Lung (tissue), 12 donors: Measurements from ENCODE around the gene PTPRJ. TPM values are rescaled to one million over a fixed set of nuclear protein-coding genes. Genes with fewer than 3 reads are reported as not detected.

Experiments used
- ATAC-seq: fragments of 200-7000 bp; cut with Tn5 transposase; one replicate; pipeline ENCODE4 v1.9.1; 2020; ENCODE audit warnings: moderate number of reproducible peaks; ENCODE audit not compliant: insufficient read depth, low FRiP score
- DNase-seq, 3 donors: peaks; one replicate each; pipeline ENCODE4 v3.0.0-alpha.2; 2013 to 2017
- H3K27ac ChIP-seq, 2 donors: one replicate each; pipeline ENCODE4 v1.5.1; 2013; ENCODE audit warnings: mild to moderate bottlenecking in 2 of 2, moderate library complexity in 2 of 2, control low read depth in 1 of 2, inconsistent platforms in 1 of 2, low read depth in 1 of 2, low read length in 1 of 2
- H3K27me3 ChIP-seq, 3 donors: one replicate each; pipeline ENCODE4 v1.5.1; 2013; ENCODE audit warnings: low read length in 2 of 3; ENCODE audit not compliant: control insufficient read depth in 3 of 3, insufficient read depth in 3 of 3
- H3K36me3 ChIP-seq, 4 donors: one replicate each; pipeline ENCODE4 v1.5.1; 2013; ENCODE audit warnings: low read length in 4 of 4, mild to moderate bottlenecking in 1 of 4, moderate library complexity in 1 of 4; ENCODE audit not compliant: control insufficient read depth in 4 of 4, insufficient read depth in 4 of 4
- H3K4me1 ChIP-seq, 5 donors: one replicate each; pipeline ENCODE4 v1.5.1; 2013; ENCODE audit warnings: low read length in 5 of 5, mild to moderate bottlenecking in 2 of 5, moderate library complexity in 1 of 5; ENCODE audit not compliant: control insufficient read depth in 5 of 5, insufficient read depth in 5 of 5
- H3K4me3 ChIP-seq: one replicate; pipeline ENCODE4 v1.5.1; 2013; ENCODE audit warnings: mild to moderate bottlenecking, control low read depth, moderate library complexity
- H3K9ac ChIP-seq, 2 donors: one replicate each; pipeline ENCODE4 v1.5.1; 2013; ENCODE audit warnings: low read length in 2 of 2, control low read depth in 1 of 2; ENCODE audit not compliant: insufficient read depth in 1 of 2
- H3K9me3 ChIP-seq, 4 donors: one replicate each; pipeline ENCODE4 v1.5.1; 2013; ENCODE audit warnings: low read length in 3 of 4, mild to moderate bottlenecking in 1 of 4, moderate library complexity in 1 of 4; ENCODE audit not compliant: control insufficient read depth in 4 of 4, insufficient read depth in 3 of 4
- WGBS, 2 donors: extraction: QIAGEN DNeasy Blood & Tissue Kit; methylation state at CpG; one replicate each; pipeline ENCODE4 v1.1.7; 2013; 5-methylcytosine and 5-hydroxymethylcytosine counted together
- polyA plus RNA-seq, 2 donors: library from polyadenylated mRNA; stranded (reverse); fragments of 200-250 nt; gene quantifications; one replicate each; pipeline ENCODE4 v1.2.1, GENCODE V29; 2013
- total RNA-seq, 2 donors: library from RNA; depleted of rRNA in 1 of 2; stranded (reverse); fragments of >200 nt in 1 of 2; gene quantifications; one replicate each; pipeline ENCODE4 v1.2.1, GENCODE V29; 2014 to 2021
- TF ChIP-seq, protein P1 (sequence below): IDR thresholded peaks from 2 replicates; pipeline ENCODE4 v1.5.1; 2012; ENCODE audit warnings: mild to moderate bottlenecking; ENCODE audit errors: control extremely low read depth, extremely low read depth
- donor health status: control.
- donor health status: control.
- donor health status: Bipolar disorder and iron deficiency.
- donor health status: healthy.
- donor health status: DM: yes; HTN: yes; CAD: no.

PTPRJ gene
- total and polyA plus RNA-seq, 4 donors = 3.9 to 51.4 (median 32.0) TPM

DNA sequence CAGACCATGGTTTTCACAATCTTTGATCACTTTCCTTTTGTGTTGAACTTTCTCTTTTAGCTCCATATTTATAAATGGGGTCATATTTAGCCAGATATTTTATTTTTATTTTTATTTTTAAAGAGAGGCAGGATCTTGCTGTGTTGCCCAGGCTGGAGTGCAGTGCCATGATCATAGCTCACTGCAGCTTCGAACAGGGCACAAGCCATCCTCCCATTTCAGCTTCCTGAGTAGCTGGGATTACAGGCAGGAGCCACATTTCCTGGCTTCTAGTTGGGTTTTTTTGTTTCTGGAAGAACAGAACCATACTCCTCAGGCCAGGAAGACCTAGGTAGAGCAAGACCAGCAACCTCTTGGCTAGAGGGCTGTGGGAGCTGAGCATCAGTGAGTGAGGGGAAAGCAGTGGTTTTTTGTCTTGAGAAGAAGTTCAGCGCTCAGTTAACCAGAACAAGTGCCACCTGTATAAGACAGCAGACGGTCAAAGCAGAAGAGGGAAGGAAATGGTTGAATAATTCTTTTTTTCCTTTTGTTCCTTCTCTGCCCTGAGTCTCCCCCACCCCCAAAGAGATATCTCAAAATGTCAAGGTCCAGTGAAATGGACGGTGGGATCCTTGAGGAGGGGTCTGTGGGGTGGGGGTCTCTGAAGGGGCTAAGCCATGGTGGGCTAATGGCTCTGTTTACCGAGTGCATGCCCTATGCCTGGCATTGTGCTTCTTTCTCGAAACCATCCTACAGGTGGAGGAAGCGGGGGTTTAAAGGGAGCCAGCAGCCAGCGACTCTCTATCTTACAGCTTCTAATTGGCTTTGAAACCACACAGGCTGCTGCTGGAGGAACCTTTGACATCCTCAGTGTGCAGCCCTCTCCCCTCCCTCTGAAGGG, 63.0 kb downstream of the PTPRJ start:
- Histone ChIP-seq H3K27me3 (no peaks in the 10 kb centered on the region), H3K36me3 (peaks cover 0 to 1% (median 0%) of the 10 kb centered on the region in 4 donors), H3K4me3 (no peak overlapping the region), H3K27ac (peak overlapping the region in 1 of 2 donors; percentile 1), H3K9ac (no peak overlapping the region), H3K9me3 (no peaks in the 10 kb centered on the region), H3K4me1 (peaks cover 0 to 8% (median 0%) of the 10 kb centered on the region in 5 donors)
- DNase-seq (no peak), ATAC-seq (no peak)
- 24 to 66% methylated on average over 8 of the region's 8 CpGs for WGBS, 2 donors
- TF ChIP-seq, protein P1, sequence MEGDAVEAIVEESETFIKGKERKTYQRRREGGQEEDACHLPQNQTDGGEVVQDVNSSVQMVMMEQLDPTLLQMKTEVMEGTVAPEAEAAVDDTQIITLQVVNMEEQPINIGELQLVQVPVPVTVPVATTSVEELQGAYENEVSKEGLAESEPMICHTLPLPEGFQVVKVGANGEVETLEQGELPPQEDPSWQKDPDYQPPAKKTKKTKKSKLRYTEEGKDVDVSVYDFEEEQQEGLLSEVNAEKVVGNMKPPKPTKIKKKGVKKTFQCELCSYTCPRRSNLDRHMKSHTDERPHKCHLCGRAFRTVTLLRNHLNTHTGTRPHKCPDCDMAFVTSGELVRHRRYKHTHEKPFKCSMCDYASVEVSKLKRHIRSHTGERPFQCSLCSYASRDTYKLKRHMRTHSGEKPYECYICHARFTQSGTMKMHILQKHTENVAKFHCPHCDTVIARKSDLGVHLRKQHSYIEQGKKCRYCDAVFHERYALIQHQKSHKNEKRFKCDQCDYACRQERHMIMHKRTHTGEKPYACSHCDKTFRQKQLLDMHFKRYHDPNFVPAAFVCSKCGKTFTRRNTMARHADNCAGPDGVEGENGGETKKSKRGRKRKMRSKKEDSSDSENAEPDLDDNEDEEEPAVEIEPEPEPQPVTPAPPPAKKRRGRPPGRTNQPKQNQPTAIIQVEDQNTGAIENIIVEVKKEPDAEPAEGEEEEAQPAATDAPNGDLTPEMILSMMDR = no peak

GRCh38 chr11:48043991-48044512, 63.7 kb downstream of the PTPRJ start:
- WGBS, 2 donors = 87 to 92% methylated on average over 9 of the region's 9 CpGs
- Histone ChIP-seq H3K9ac (no peak overlapping the region), H3K9me3 (no peaks in the 10 kb centered on the region), H3K27ac (no peak overlapping the region), H3K4me1 (peaks cover 0 to 8% (median 0%) of the 10 kb centered on the region in 5 donors), H3K36me3 (peaks cover 0 to 1% (median 0%) of the 10 kb centered on the region in 4 donors), H3K4me3 (no peak overlapping the region), H3K27me3 (no peaks in the 10 kb centered on the region)
- DNase-seq (no peak), ATAC-seq (no peak)
- TF ChIP-seq, protein P1 = no peak

DNA sequence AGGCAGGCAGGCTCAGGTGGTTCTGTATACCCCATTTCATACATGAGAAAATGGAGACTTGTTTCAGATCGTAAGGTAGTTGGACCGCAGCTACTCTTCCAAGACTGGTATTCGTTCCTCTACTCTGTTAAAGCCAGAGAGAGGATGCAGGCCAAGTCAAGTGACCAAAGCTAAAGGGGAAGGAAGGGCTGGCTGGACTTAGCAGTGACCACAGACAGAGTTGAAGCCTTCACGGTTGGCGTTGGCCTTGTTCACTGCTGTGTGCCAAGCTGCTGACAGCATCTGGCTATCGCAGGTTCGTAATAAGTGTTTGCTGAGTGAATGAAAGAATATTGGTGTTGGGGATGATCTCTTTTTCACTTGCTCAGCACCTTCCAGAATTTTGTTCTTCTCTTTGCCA, 64.2 kb downstream of the PTPRJ start:
- Histone ChIP-seq H3K4me1 (peaks cover 0 to 8% (median 0%) of the 10 kb centered on the region in 5 donors), H3K27ac (no peak overlapping the region), H3K9ac (no peak overlapping the region), H3K27me3 (no peaks in the 10 kb centered on the region), H3K4me3 (no peak overlapping the region), H3K9me3 (no peaks in the 10 kb centered on the region), H3K36me3 (peaks cover 0 to 1% (median 0%) of the 10 kb centered on the region in 4 donors)
- TF ChIP-seq, protein P1 = no peak
- no peak for DNase-seq
- 52 to 81% methylated on average over 7 of the region's 7 CpGs for WGBS, 2 donors
- ATAC-seq = peak; percentile 69
